ENCODE results near the gene FRK. TPM values are rescaled to one million over a fixed set of nuclear protein-coding genes. Genes with fewer than 3 reads are reported as not detected.
"Not testable (repeated sequence)": the region's sequence is repeated elsewhere in the genome, so short reads cannot be mapped to it uniquely, and the experiment has no call there.

Gene FRK
- total and polyA plus RNA-seq, 8 donors: 1.0 to 23.3 (median 6.2) TPM

- Histone ChIP-seq H3K4me1 (no peaks in the 10 kb centered on the region), H3K9me3 (no peaks in the 10 kb centered on the region), H3K27ac (no peak overlapping the region), H3K36me3 (no peaks in the 10 kb centered on the region), H3K4me3 (no peak overlapping the region), H3K27me3 (no peaks in the 10 kb centered on the region)
- 60 to 73% (median 72%) methylated on average over 2 of the region's 2 CpGs for WGBS, 5 donors
- no peak for TF ChIP-seq POLR2A (IDR thresholded peaks at IDR 0.05)
- no peak for TF ChIP-seq EP300 (IDR thresholded peaks at IDR 0.05)
- no peak for TF ChIP-seq CTCF (IDR thresholded peaks at IDR 0.05)
- TF ChIP-seq POLR2AphosphoS5 (IDR thresholded peaks at IDR 0.05): no peak
- intact Hi-C loops (cut with DNase I; ENCODE audit: low total_unique reads): no loop called here
- DNase-seq: no peak
Measured at GRCh38 chr6:115891750-115892149, 168.9 kb downstream of the FRK start.

- DNase-seq: no peak
- intact Hi-C loops (cut with DNase I; ENCODE audit: low total_unique reads): no loop called here
Measured at GRCh38 chr6:115891111-115891669, 169.5 kb downstream of the FRK start.

GRCh38 chr6:115890238-115890637 lies 170.5 kb downstream of the FRK start:
- H3K4me3 ChIP-seq: no peak overlapping the region
- intact Hi-C loops (cut with DNase I; ENCODE audit: low total_unique reads): no loop called here
- TF ChIP-seq POLR2AphosphoS5 (IDR thresholded peaks at IDR 0.05) (no peak), EP300 (IDR thresholded peaks at IDR 0.05) (no peak), CTCF (IDR thresholded peaks at IDR 0.05) (no peak), POLR2A (IDR thresholded peaks at IDR 0.05) (no peak)
- no peaks in the 10 kb centered on the region for H3K27me3 ChIP-seq
- no peak overlapping the region for H3K27ac ChIP-seq
- H3K36me3 ChIP-seq: no peaks in the 10 kb centered on the region
- H3K4me1 ChIP-seq: no peaks in the 10 kb centered on the region
- no peak for DNase-seq
- WGBS, 5 donors: 93 to 97% (median 95%) methylated on average over 10 of the region's 10 CpGs
- H3K9me3 ChIP-seq: no peaks in the 10 kb centered on the region

More at GRCh38 chr6:115891111-115891669, 169.5 kb downstream of the FRK start:
- no peak overlapping the region for H3K27ac ChIP-seq
- no peak overlapping the region for H3K4me3 ChIP-seq
- no peaks in the 10 kb centered on the region for H3K36me3 ChIP-seq
- H3K4me1 ChIP-seq: no peaks in the 10 kb centered on the region
- TF ChIP-seq EP300 (IDR thresholded peaks at IDR 0.05) (no peak), POLR2AphosphoS5 (IDR thresholded peaks at IDR 0.05) (no peak), CTCF (IDR thresholded peaks at IDR 0.05) (no peak), POLR2A (IDR thresholded peaks at IDR 0.05) (no peak)
- no peaks in the 10 kb centered on the region for H3K9me3 ChIP-seq
- no peaks in the 10 kb centered on the region for H3K27me3 ChIP-seq

- intact Hi-C loops (cut with DNase I; ENCODE audit: low total_unique reads); H3K4me1 ChIP-seq; H3K9me3 ChIP-seq; H3K27ac ChIP-seq; DNase-seq; H3K4me3 ChIP-seq; H3K36me3 ChIP-seq; H3K27me3 ChIP-seq: not testable (repeated sequence)
- WGBS, 5 donors: 93 to 98% (median 96%) methylated on average over 20 to 38 of the region's 38 CpGs
Measured at GRCh38 chr6:115888687-115889470, 171.8 kb downstream of the FRK start.

GRCh38 chr6:115887891-115888290 lies 172.8 kb downstream of the FRK start:
- no peak for DNase-seq
- TF ChIP-seq CTCF (IDR thresholded peaks at IDR 0.05) (no peak), POLR2AphosphoS5 (IDR thresholded peaks at IDR 0.05) (no peak), EP300 (IDR thresholded peaks at IDR 0.05) (no peak), POLR2A (IDR thresholded peaks at IDR 0.05) (no peak)
- no peaks in the 10 kb centered on the region for H3K9me3 ChIP-seq
- no peak overlapping the region for H3K4me3 ChIP-seq
- 81 to 92% (median 87%) methylated on average over 7 of the region's 7 CpGs for WGBS, 5 donors
- H3K27ac ChIP-seq: no peak overlapping the region
- intact Hi-C loops (cut with DNase I; ENCODE audit: low total_unique reads): no loop called here
- H3K4me1 ChIP-seq: no peaks in the 10 kb centered on the region
- H3K36me3 ChIP-seq: no peaks in the 10 kb centered on the region
- H3K27me3 ChIP-seq: no peaks in the 10 kb centered on the region

Data from stomach (tissue), 9 donors.